A549 treated with ZK216348 at 1 μM for 4 hours (cell line): ENCODE results near the gene ORMDL1. TPM values are rescaled to one million over a fixed set of nuclear protein-coding genes. Genes with fewer than 3 reads are reported as not detected.

ENCODE experiments used
- total RNA-seq: library from RNA; stranded (reverse); fragments of 200-300 nt; extraction: Qiagen RNA extraction; gene quantifications from 5 replicates; pipeline ENCODE4 v1.2.3, GENCODE V29; 2022; ENCODE audit warnings: low read depth

The ORMDL1 gene, protein sequence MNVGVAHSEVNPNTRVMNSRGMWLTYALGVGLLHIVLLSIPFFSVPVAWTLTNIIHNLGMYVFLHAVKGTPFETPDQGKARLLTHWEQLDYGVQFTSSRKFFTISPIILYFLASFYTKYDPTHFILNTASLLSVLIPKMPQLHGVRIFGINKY
- total RNA-seq, result 34.8 to 47.9 TPM (median 44.7 TPM) in 5 replicates

GRCh38 chr2:189783927-189784867 lies at the start of gene ORMDL1, which contains the start of gene PMS1:
TSS of gene ORMDL1 (minus strand) at chr2:189784339. CDS start at chr2:189782595, 1,744 bp downstream.
TSS of gene PMS1 (plus strand) at chr2:189784450. CDS start at chr2:189791810, 7,360 bp downstream.

GRCh38 chr2:189762551-189763298 lies 21.4 kb downstream of the ORMDL1 start, which contains the start of gene OSGEPL1:
TSS of gene OSGEPL1 (minus strand) at chr2:189762792. CDS start at chr2:189761640, 1,152 bp downstream.

Other genes with a start within 250 kb of the ORMDL1 start
- 1.9 to 2.9 TPM (median 2.7 TPM) in 5 replicates for gene SLC40A1, start 203.6 kb downstream of the ORMDL1 start, total RNA-seq
- gene ASNSD1, start 122.9 kb downstream of the ORMDL1 start, total RNA-seq, result 29.1 to 40.7 TPM (median 34.7 TPM) in 5 replicates
- gene ANKAR, start 109.7 kb downstream of the ORMDL1 start, total RNA-seq, result 0.44 to 1.4 TPM (median 1.0 TPM) in 5 replicates
- gene OSGEPL1, start 21.5 kb downstream of the ORMDL1 start, total RNA-seq, result 2.9 to 5.1 TPM (median 4.4 TPM) in 5 replicates
- gene PMS1, start 111 bp upstream of the ORMDL1 start, total RNA-seq, result 5.7 to 8.6 TPM (median 8.0 TPM) in 5 replicates